GM19025 (cell line): Measurements from ENCODE around the gene TMEM214.

Experiments used
- ATAC-seq: cut with Tn5 transposase; IDR thresholded peaks from one replicate; pipeline ENCODE4 v1.9.1; 2021; ENCODE audit warnings: mild to moderate bottlenecking, low read depth, moderate library complexity; ENCODE audit not compliant: unreplicated experiment

TMEM214 gene

DNA sequence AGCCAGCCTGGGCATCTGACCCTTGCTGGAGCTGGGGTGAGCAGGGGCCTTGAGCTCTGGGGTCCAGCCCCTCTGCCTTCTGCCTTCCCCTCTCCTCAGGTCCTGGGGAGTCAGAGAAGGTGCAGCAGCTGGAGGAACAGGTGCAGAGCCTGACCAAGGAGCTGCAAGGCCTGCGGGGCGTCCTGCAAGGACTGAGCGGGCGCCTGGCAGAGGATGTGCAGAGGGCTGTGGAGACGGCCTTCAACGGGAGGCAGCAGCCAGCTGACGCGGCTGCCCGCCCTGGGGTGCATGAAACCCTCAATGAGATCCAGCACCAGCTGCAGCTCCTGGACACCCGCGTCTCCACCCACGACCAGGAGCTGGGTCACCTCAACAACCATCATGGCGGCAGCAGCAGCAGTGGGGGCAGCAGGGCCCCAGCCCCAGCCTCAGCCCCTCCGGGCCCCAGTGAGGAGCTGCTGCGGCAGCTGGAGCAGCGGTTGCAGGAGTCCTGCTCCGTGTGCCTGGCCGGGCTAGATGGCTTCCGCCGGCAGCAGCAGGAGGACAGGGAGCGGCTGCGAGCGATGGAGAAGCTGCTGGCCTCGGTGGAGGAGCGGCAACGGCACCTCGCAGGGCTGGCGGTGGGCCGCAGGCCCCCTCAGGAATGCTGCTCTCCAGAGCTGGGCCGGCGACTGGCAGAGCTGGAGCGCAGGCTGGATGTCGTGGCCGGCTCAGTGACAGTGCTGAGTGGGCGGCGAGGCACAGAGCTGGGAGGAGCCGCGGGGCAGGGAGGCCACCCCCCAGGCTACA lies 49.4 kb downstream of the TMEM214 start:
- no peak for ATAC-seq

DNA sequence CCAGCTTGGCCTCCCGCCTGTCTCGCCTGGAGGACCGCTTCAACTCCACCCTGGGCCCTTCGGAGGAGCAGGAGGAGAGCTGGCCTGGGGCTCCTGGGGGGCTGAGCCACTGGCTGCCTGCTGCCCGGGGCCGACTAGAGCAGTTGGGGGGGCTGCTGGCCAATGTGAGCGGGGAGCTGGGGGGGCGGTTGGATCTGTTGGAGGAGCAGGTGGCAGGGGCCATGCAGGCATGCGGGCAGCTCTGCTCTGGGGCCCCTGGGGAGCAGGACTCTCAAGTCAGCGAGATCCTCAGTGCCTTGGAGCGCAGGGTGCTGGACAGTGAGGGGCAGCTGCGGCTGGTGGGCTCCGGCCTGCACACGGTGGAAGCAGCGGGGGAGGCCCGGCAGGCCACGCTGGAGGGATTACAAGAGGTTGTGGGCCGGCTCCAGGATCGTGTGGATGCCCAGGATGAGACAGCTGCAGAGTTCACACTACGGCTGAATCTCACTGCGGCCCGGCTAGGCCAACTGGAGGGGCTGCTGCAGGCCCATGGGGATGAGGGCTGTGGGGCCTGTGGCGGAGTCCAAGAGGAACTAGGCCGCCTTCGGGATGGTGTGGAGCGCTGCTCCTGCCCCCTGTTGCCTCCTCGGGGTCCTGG lies 50.1 kb downstream of the TMEM214 start:
- no peak for ATAC-seq

GRCh38 chr2:27083410-27084296 lies 50.9 kb downstream of the TMEM214 start:
- no peak for ATAC-seq

DNA sequence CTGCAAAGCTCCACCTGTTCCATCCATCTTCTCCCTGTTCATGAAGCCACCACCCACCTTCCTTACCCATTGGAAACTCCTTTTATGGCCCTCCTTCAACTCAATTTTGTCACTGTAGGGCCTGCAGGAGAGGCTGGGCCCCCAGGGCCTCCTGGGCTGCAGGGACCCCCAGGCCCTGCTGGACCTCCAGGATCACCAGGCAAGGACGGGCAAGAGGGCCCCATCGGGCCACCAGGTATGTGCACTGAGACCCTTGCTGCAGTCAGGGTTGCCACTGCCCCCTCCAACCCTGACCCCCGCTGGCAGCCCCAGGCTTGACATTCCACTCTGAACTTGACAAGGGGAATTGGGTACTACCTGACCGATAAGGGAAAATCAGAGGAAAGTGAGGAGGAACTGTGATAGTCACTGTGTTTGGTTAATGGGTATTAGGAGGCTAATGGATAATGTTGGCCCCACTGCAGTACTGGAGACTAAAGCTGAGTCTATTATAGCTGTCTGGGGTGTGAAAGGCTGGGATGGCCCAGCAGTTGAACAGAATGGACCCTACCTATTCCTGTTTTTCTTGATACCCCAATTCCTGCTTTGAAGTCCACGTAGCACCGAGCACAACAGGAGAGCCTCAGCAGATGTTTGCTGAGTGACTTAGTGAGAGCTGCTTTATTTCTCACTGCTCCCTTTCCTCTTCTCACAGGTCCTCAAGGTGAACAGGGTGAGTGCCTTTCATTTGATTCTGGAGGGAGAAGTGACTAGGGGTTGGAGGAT lies 51.7 kb downstream of the TMEM214 start:
- ATAC-seq: no peak

GRCh38 chr2:27085062-27085672 lies 52.4 kb downstream of the TMEM214 start:
- ATAC-seq: no peak

GRCh38 chr2:27085673-27086089 lies 52.9 kb downstream of the TMEM214 start:
- peak; percentile 1 for ATAC-seq

- ATAC-seq: peak; percentile 72
Measured at GRCh38 chr2:27086090-27086723, 53.4 kb downstream of the TMEM214 start.

- peak; percentile 1 for ATAC-seq
Measured at GRCh38 chr2:27086724-27087593, 54.2 kb downstream of the TMEM214 start, which contains the start of gene KHK. Gene KHK (plus strand): TSS chr2:27086772. CDS start chr2:27087260, 488 bp downstream.

DNA sequence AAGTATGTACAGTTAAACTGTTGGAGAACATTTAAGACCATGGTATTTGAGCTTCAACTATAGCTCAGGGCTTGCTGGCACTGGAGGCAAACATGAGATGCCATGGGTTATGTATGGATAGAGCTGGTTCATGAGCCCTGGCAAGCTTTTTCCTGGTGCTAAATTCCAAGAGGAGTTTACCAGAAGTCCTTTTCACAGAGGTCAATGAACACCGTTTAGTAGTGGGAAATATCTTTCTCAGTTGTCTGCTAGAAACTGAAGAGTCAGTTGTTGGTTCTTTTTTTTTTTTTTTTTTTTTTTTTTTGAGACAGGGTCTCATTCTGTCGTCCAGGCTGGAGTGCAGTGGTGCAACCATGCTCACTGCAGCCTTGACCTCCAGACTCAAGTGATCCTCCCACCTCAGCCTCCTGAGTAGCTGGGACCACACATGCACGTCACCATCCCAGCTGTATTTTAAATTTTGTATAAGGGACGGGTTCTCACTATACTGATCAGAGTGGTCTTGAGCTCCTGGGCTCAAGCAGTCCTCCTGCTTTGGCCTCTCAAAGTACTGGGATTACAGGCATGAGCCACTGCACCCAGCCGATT lies 55.2 kb downstream of the TMEM214 start:
- ATAC-seq: no peak

GRCh38 chr2:27088634-27089033 lies 55.9 kb downstream of the TMEM214 start:
- no peak for ATAC-seq

DNA sequence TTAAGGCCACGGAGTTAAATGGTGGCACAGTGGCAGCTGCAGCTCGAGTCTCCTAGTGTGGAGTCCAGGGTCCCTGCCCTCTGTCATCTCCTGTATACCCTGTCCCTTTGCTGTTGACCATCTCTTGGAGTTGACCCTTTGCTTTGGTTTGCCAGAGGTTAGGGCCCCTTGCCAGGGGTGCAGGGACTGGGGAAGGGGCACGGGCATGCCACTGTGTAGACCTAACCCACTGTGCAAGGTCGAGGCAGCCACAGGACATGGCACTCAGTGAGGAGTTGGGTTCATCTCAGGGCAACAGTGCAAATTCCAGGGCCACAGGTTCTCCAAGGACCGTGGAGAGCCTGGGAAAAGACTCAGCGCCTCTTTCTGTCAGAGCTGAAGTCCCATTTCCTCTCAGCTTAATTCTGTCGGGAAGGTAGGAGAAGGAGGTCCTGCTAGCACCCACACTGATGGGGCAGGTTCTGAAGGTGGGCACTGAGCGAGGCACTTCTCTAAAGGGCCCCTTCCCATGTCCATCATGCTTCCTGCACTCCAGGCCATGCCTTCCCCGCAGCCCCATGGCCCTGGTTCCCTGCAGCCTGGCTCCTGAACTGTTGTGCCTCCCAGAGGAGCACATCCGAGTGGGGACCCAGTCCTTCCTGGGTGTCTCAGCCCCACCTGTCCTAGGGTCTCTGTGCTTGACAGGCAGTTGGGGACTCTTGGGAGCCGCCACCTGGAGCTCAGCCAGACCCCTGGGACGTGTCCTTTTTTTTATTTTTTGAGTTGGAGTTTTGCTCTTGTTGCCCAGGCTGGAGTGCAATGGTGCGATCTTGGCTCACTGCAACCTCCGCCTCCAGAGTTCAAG lies 56.6 kb downstream of the TMEM214 start:
- no peak for ATAC-seq
